ENCODE data around the gene MIB2. TPM values are rescaled to one million over a fixed set of nuclear protein-coding genes. Genes with fewer than 3 reads are reported as not detected.

Gene MIB2
- 49.2 and 125 TPM in 2 replicates for total RNA-seq

DNA sequence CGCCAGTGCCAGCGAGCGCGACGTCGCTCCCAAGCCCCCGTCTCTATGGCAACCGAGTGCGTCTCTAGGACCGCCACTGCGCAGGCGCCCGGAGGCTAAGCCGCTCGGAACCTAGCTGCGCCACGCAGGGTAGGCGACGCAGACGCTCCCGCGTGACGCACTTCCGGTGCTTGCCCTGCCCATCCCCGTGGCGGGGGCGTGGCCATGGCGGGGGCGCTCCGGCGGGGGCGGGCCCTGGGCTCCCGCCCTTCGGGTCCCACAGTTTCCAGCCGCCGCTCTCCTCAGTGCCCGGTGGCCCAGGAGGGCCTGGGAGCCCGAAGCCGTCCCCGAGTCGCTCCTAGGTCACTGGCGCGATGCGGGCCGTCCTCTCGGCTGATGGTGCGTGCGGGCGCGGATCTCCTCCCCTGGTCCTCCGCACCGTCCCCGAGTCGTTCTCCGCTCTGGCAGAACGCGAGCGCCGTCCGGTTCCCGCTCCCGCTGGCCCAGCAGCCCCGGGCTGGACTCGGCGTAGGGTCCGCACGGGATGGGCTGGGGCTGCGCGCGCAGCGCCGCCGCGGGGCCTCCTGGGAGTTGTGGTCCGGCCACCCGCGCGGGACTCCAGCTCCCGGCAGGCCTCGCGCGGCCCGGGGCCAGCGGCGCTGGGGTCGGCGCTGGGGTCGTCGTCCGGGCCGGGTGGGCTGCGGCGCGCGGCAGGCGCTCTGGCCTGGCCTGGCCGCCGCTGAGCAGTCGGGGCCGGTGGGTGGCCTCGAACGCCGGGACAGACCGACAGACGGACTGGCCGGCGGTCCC, at the start of gene MIB2:
TSS of gene MIB2 (plus strand) at position 245 of the 789 bp plus-strand sequence. CDS start 7,953 bp downstream, outside the sequence.

DNA sequence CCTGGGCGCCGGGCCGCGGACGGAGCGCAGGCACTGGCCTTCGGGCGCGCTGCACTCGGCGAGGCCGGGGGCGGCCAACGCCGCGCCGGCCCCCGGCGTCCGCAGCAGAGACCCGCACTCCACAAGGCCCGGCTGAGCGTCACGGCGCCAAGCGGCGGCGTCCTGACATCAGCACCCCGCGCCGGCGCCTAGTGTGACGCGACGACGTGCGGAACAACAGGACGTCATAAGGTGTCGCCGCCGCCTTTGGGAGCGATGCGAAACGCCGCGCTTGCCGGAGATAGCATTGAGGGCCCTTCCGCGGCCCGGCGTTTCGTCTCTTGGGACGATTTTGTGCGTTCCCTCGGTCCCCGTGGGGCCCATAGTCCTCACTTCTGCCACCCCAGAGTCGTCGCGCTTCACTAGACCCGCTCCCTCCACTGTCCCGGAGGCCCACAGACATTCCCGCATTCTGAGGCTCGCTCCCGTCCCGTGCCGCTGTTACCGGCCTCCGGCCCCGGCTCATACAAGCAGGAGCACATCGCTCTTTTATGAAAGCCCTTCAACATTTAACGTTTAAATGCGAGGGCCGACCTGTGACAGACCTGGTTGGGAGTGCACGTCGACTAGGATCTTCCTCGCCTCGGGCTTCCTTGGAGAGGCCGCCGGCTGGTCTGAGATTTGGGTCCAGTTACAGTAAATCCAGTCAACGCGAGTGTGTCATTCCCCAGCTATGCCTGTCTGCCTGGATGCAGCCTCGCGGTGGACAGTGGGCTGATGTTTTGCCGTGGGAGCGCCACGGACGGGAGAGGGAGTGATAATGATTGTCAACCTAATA, 40.4 kb upstream of the MIB2 start, which contains the start of gene SSU72:
TSS of gene SSU72 (minus strand) at position 143 of the 817 bp plus-strand sequence. CDS start 306 bp downstream, outside the sequence.

DNA sequence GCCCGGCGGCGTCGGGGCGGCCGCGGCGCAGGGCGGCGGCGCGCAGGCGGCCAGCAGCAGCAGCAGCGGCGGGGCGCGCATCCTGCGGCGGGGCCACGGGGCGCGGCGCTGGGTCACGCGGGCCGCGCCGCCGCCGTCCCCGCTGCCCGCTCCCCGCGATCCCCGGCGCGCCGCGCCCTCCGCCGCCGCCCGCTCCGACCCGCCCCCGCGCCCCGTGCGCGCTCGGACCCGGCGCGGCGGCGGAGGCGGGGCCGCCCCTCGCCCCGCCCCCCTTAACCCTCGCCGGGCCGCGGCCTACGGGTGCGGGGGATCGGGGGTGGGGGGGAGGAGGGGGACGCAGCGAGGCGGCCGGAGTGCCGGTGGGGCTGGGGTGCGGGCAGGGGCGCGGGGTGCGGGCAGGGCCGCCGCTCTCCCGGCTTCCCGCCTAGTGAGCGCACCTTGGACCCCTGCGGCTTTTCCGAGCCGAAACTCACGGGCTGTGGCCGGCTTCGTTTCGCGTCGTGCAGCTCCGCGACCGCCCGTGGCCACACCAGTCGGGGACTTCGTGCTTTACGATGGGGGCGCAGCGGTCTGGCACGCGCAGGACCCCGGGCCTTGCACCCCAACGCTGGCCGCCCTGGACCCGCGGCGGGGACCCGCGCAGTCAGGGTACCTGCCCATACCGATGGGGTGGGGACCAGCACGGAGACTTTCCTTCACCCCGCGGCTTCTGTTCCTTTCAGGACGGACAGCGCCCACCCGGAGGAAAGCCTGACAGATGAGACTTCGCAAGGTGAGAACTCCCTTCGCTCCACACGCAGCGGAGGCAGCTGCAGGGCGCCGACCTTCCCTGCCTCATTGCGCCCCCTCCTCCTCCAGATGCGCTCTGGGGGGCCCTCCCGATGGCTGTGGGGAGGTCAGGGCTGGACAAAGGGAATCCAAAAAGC, 15.1 kb upstream of the MIB2 start, which contains the start of gene FNDC10:
TSS of gene FNDC10 (minus strand) at position 201 of the 926 bp plus-strand sequence. CDS start at position 81, 120 bp downstream.

GRCh38 chr1:1631782-1632420, 16.6 kb downstream of the MIB2 start, which contains the start of gene MMP23B:
TSS of gene MMP23B (plus strand) at chr1:1632173. CDS start at chr1:1632219, 46 bp downstream.

GRCh38 chr1:1658583-1659549, 43.6 kb downstream of the MIB2 start, which contains the start of gene CDK11B:
TSS of gene CDK11B (minus strand) at chr1:1659004. CDS start at chr1:1657485, 1,519 bp downstream.

Other genes with a start within 250 kb of the MIB2 start
- 109 and 137 TPM in 2 replicates for gene AURKAIP1, start 240.3 kb upstream of the MIB2 start, total RNA-seq
- gene CCNL2, start 216.2 kb upstream of the MIB2 start, total RNA-seq, result 140 and 163 TPM in 2 replicates
- 63.5 and 109 TPM in 2 replicates for gene MRPL20, start 208.2 kb upstream of the MIB2 start, total RNA-seq
- gene ANKRD65, start 194.2 kb upstream of the MIB2 start, total RNA-seq, result 2.8 and 4.2 TPM in 2 replicates
- 5.2 and 9.6 TPM in 2 replicates for gene VWA1, start 179.8 kb upstream of the MIB2 start, total RNA-seq
- gene ATAD3C, start 165.8 kb upstream of the MIB2 start, total RNA-seq, result under 0.01 TPM in 1 of 2 replicates, not detected in the other
- gene ATAD3B, start 143.7 kb upstream of the MIB2 start, total RNA-seq, result 15.0 and 15.1 TPM in 2 replicates
- 25.1 and 32.7 TPM in 2 replicates for gene ATAD3A, start 103.3 kb upstream of the MIB2 start, total RNA-seq
- gene TMEM240, start 74.9 kb upstream of the MIB2 start, total RNA-seq, result 4.5 and 5.5 TPM in 2 replicates
- gene SSU72, start 40.6 kb upstream of the MIB2 start, total RNA-seq, result 84.6 and 87.3 TPM in 2 replicates
- 1.6 and 4.1 TPM in 2 replicates for gene FNDC10, start 15.4 kb upstream of the MIB2 start, total RNA-seq
- gene MMP23B, start 16.7 kb downstream of the MIB2 start, total RNA-seq, result 2.5 and 8.3 TPM in 2 replicates
- 8.3 and 10.5 TPM in 2 replicates for gene CDK11B, start 43.5 kb downstream of the MIB2 start, total RNA-seq
- 28.8 and 59.7 TPM in 2 replicates for gene SLC35E2B, start 77.3 kb downstream of the MIB2 start, total RNA-seq
- 12.5 and 25.0 TPM in 2 replicates for gene CDK11A, start 108.9 kb downstream of the MIB2 start, total RNA-seq
- gene NADK, start 163.0 kb downstream of the MIB2 start, total RNA-seq, result 31.1 and 60.2 TPM in 2 replicates